IPS-15b (cell line): ENCODE measurements around the gene KRT23.

ENCODE experiments used
- H3K27me3 ChIP-seq: one replicate; pipeline ENCODE4 v1.6.1; 2013; ENCODE audit warnings: low read length; ENCODE audit not compliant: control insufficient read depth, insufficient read depth
- H3K36me3 ChIP-seq: one replicate; pipeline ENCODE4 v1.6.1; 2013; ENCODE audit warnings: low read length; ENCODE audit not compliant: control insufficient read depth, insufficient read depth
- H3K4me1 ChIP-seq: one replicate; pipeline ENCODE4 v1.6.1; 2013; ENCODE audit warnings: mild to moderate bottlenecking, low read length; ENCODE audit not compliant: control insufficient read depth, insufficient read depth
- H3K4me3 ChIP-seq: one replicate; pipeline ENCODE4 v1.5.1; 2013; ENCODE audit warnings: low read depth, low read length
- H3K9ac ChIP-seq: one replicate; pipeline ENCODE4 v1.6.1; 2013; ENCODE audit warnings: low read depth, mild to moderate bottlenecking, low read length
- H3K9me3 ChIP-seq: one replicate; pipeline ENCODE4 v1.6.1; 2013; ENCODE audit warnings: mild to moderate bottlenecking, low read length; ENCODE audit not compliant: control insufficient read depth, insufficient read depth

The KRT23 gene

GRCh38 chr17:40883031-40883430 lies 54.4 kb downstream of the KRT23 start:
- Histone ChIP-seq H3K9me3 (no peaks in the 10 kb centered on the region), H3K9ac (no peak overlapping the region), H3K4me3 (no peak overlapping the region), H3K27me3 (no peaks in the 10 kb centered on the region), H3K4me1 (no peaks in the 10 kb centered on the region), H3K36me3 (no peaks in the 10 kb centered on the region)

DNA sequence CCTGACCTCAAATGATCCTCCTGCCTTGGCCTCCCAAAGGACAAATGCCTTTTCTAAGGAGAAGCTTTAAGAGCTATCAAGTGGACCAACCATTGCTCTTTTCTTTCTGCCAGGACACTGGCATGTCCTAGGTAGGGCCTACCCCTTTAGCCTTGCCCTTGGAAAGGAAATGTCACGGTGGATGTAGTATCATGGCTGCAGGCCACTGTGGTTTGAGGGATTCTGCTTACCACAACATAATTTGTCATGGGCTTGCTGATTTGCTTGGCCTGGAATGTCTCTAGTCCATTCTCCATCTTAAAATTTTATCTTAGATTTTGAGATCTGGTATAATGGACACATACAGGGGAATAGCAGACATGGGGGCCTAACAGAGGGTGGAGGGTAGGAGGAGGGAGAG lies 58.4 kb downstream of the KRT23 start:
- H3K4me3 ChIP-seq: no peak overlapping the region
- H3K36me3 ChIP-seq: no peaks in the 10 kb centered on the region
- no peak overlapping the region for H3K9ac ChIP-seq
- no peaks in the 10 kb centered on the region for H3K9me3 ChIP-seq
- no peaks in the 10 kb centered on the region for H3K4me1 ChIP-seq
- no peaks in the 10 kb centered on the region for H3K27me3 ChIP-seq

GRCh38 chr17:40878044-40878443 lies 59.4 kb downstream of the KRT23 start:
- Histone ChIP-seq H3K4me1 (no peaks in the 10 kb centered on the region), H3K9ac (no peak overlapping the region), H3K4me3 (no peak overlapping the region), H3K27me3 (no peaks in the 10 kb centered on the region), H3K36me3 (no peaks in the 10 kb centered on the region), H3K9me3 (no peaks in the 10 kb centered on the region)

- no peaks in the 10 kb centered on the region for H3K9me3 ChIP-seq
- H3K4me3 ChIP-seq: no peak overlapping the region
- no peaks in the 10 kb centered on the region for H3K27me3 ChIP-seq
- no peak overlapping the region for H3K9ac ChIP-seq
- peaks cover 5% of the 10 kb centered on the region for H3K4me1 ChIP-seq
- no peaks in the 10 kb centered on the region for H3K36me3 ChIP-seq
Measured at GRCh38 chr17:40873801-40874200, 63.6 kb downstream of the KRT23 start.

- H3K4me3 ChIP-seq: no peak overlapping the region
- H3K27me3 ChIP-seq: no peaks in the 10 kb centered on the region
- H3K36me3 ChIP-seq: no peaks in the 10 kb centered on the region
- H3K9me3 ChIP-seq: no peaks in the 10 kb centered on the region
- H3K4me1 ChIP-seq: peaks cover 5% of the 10 kb centered on the region
- H3K9ac ChIP-seq: no peak overlapping the region
Measured at GRCh38 chr17:40873255-40873654, 64.2 kb downstream of the KRT23 start.
